Activated effector memory CD4-positive, alpha-beta T cell treated with Interleukin-2 at 50 U/mL for 16 hours (primary cell): ENCODE results near the gene PRM2.

Experiments
- DNase-seq: peaks from one replicate; pipeline ENCODE4 v3.0.0-alpha.2; 2020

The PRM2 gene

GRCh38 chr16:11276143-11276895 is at the start of gene PRM2:
PRM2 (minus strand) TSS chr16:11276480; CDS start chr16:11276370, 110 bp downstream.
- DNase-seq, result no peak

- no peak for DNase-seq
These were observed 49.3 kb upstream of the PRM2 start for GRCh38 chr16:11325404-11326083.

GRCh38 chr16:11323551-11324336 is 47.5 kb upstream of the PRM2 start:
- DNase-seq, result no peak

GRCh38 chr16:11322823-11323222 is 46.5 kb upstream of the PRM2 start:
- no peak for DNase-seq

- no peak for DNase-seq
These were observed 45.4 kb upstream of the PRM2 start for GRCh38 chr16:11321662-11322061.

- no peak for DNase-seq
These were observed 43.9 kb upstream of the PRM2 start for GRCh38 chr16:11320170-11320569.

- no peak for DNase-seq
These were observed 43.4 kb upstream of the PRM2 start for GRCh38 chr16:11319529-11320146.

GRCh38 chr16:11318817-11319216 is 42.5 kb upstream of the PRM2 start:
- DNase-seq, result no peak

- DNase-seq, result no peak
These were observed 40.2 kb upstream of the PRM2 start for GRCh38 chr16:11316331-11317015.

- no peak for DNase-seq
These were observed 39.2 kb upstream of the PRM2 start for GRCh38 chr16:11315510-11315909.

GRCh38 chr16:11314309-11314894 is 38.1 kb upstream of the PRM2 start:
- DNase-seq, result no peak

GRCh38 chr16:11313493-11314308 is 37.4 kb upstream of the PRM2 start:
- no peak for DNase-seq

GRCh38 chr16:11312718-11313492 is 36.6 kb upstream of the PRM2 start:
- peak; percentile 7 for DNase-seq

- peak; percentile 22 for DNase-seq
These were observed 34.8 kb upstream of the PRM2 start for GRCh38 chr16:11310997-11311561.

GRCh38 chr16:11310634-11310977 is 34.3 kb upstream of the PRM2 start:
- DNase-seq, result no peak

GRCh38 chr16:11309895-11310633 is 33.8 kb upstream of the PRM2 start:
- no peak for DNase-seq

- DNase-seq, result no peak
These were observed 32.4 kb upstream of the PRM2 start for GRCh38 chr16:11308493-11309283.

GRCh38 chr16:11307639-11308492 is 31.6 kb upstream of the PRM2 start:
- DNase-seq, result no peak
